Mesenchymal stem cell (in vitro differentiated cells and primary cell): ENCODE results near the gene CPSF4.

Source experiments
- DNase-seq: peaks from one replicate; pipeline ENCODE4 v3.0.0-alpha.2; 2013
- H2AFZ ChIP-seq: one replicate; pipeline ENCODE4 v1.6.1; 2013; ENCODE audit warnings: low read depth, mild to moderate bottlenecking, control low read depth, inconsistent platforms, low read length, moderate library complexity
- H2AK5ac ChIP-seq: 2 replicates; pipeline ENCODE4 v1.6.1; 2013; ENCODE audit warnings: low read length, moderate library complexity, mild to moderate bottlenecking, inconsistent platforms; ENCODE audit not compliant: severe bottlenecking
- H2BK120ac ChIP-seq: one replicate; pipeline ENCODE4 v1.6.1; 2013; ENCODE audit warnings: low read depth, mild to moderate bottlenecking, inconsistent platforms, low read length, moderate library complexity
- H2BK12ac ChIP-seq, 2 experiments: one replicate each; pipeline ENCODE4 v1.6.1; 2013; ENCODE audit warnings: inconsistent platforms in 2 of 2, low read length in 2 of 2, mild to moderate bottlenecking in 2 of 2, moderate library complexity in 2 of 2, control low read depth in 1 of 2
- H2BK15ac ChIP-seq: one replicate; pipeline ENCODE4 v1.6.1; 2013; ENCODE audit warnings: mild to moderate bottlenecking, low read depth, inconsistent platforms; ENCODE audit not compliant: poor library complexity, severe bottlenecking
- H2BK5ac ChIP-seq: 2 replicates; pipeline ENCODE4 v1.6.1; 2013; ENCODE audit warnings: low read depth, mild to moderate bottlenecking, low read length, control low read depth, inconsistent platforms; ENCODE audit not compliant: poor library complexity, severe bottlenecking
- H3K14ac ChIP-seq, 2 experiments: one replicate each; pipeline ENCODE4 v1.6.1; 2013; ENCODE audit warnings: inconsistent platforms in 2 of 2, low read length in 2 of 2, control low read depth in 1 of 2, mild to moderate bottlenecking in 1 of 2, moderate library complexity in 1 of 2
- H3K18ac ChIP-seq, 2 experiments: one replicate each; pipeline ENCODE4 v1.6.1; 2013; ENCODE audit warnings: inconsistent platforms in 2 of 2, low read length in 2 of 2, control low read depth in 1 of 2, low read depth in 1 of 2, mild to moderate bottlenecking in 1 of 2
- H3K23ac ChIP-seq, 2 experiments: one replicate each; pipeline ENCODE4 v1.6.1; 2013; ENCODE audit warnings: inconsistent platforms in 2 of 2, low read length in 2 of 2, mild to moderate bottlenecking in 2 of 2, moderate library complexity in 2 of 2, control low read depth in 1 of 2
- H3K27ac ChIP-seq: 2 replicates; pipeline ENCODE4 v1.5.1; 2013; ENCODE audit warnings: mild to moderate bottlenecking, moderate library complexity, low read length, control low read depth, inconsistent platforms; ENCODE audit not compliant: poor library complexity, severe bottlenecking
- H3K27me3 ChIP-seq, 2 experiments: 2 replicates each; pipeline versions ENCODE4 v1.6.1 to v1.7.0; 2013; ENCODE audit warnings: low read length in 2 of 2, mild to moderate bottlenecking in 2 of 2, moderate library complexity in 2 of 2, control low read depth in 1 of 2, inconsistent platforms in 1 of 2; ENCODE audit not compliant: control insufficient read depth in 1 of 2, insufficient read depth in 1 of 2
- H3K36me3 ChIP-seq, 2 experiments: 2 replicates each; pipeline versions ENCODE4 v1.6.1 to v1.7.0; 2013; ENCODE audit warnings: low read length in 2 of 2, control low read depth in 1 of 2, inconsistent platforms in 1 of 2, low read depth in 1 of 2, mild to moderate bottlenecking in 1 of 2; ENCODE audit not compliant: insufficient read depth in 2 of 2, control insufficient read depth in 1 of 2
- H3K4ac ChIP-seq, 2 experiments: one replicate each; pipeline ENCODE4 v1.6.1; 2013; ENCODE audit warnings: inconsistent platforms in 2 of 2, low read length in 2 of 2, mild to moderate bottlenecking in 2 of 2, moderate library complexity in 2 of 2, control low read depth in 1 of 2, low read depth in 1 of 2
- H3K4me1 ChIP-seq: 2 replicates; pipeline ENCODE4 v1.6.1; 2013; ENCODE audit warnings: low read depth, low read length, control low read depth; ENCODE audit not compliant: control insufficient read depth, insufficient read depth
- H3K4me2 ChIP-seq: 2 replicates; pipeline ENCODE4 v1.6.1; 2013; ENCODE audit warnings: low read length, mild to moderate bottlenecking, inconsistent platforms; ENCODE audit not compliant: poor library complexity, severe bottlenecking
- H3K4me3 ChIP-seq, 2 experiments: 2 replicates each; pipeline versions ENCODE4 v1.5.1 to v1.7.0; 2013; ENCODE audit warnings: low read length in 2 of 2, mild to moderate bottlenecking in 2 of 2, control low read depth in 1 of 2, low read depth in 1 of 2; ENCODE audit not compliant: insufficient read depth in 1 of 2
- H3K79me1 ChIP-seq: replicated peaks from 2 replicates; pipeline ENCODE4 v1.6.1; 2013; ENCODE audit warnings: mild to moderate bottlenecking, control low read depth, low read length, inconsistent platforms; ENCODE audit not compliant: poor library complexity, severe bottlenecking
- H3K9ac ChIP-seq: 2 replicates; pipeline ENCODE4 v1.7.0; 2013; ENCODE audit warnings: mild to moderate bottlenecking, low read length, moderate library complexity
- H3K9me3 ChIP-seq: 2 replicates; pipeline ENCODE4 v1.7.0; 2013; ENCODE audit warnings: mild to moderate bottlenecking, low read length; ENCODE audit not compliant: control insufficient read depth
- H4K8ac ChIP-seq: one replicate; pipeline ENCODE4 v1.6.1; 2013; ENCODE audit warnings: inconsistent platforms, mild to moderate bottlenecking, low read length, moderate library complexity
- H4K91ac ChIP-seq: one replicate; pipeline ENCODE4 v1.6.1; 2013; ENCODE audit warnings: mild to moderate bottlenecking, low read length, inconsistent platforms
- WGBS: methylation state at CpG from one replicate; pipeline ENCODE4 v1.1.7; 2013; ENCODE audit warnings: mixed read lengths; 5-methylcytosine and 5-hydroxymethylcytosine counted together

The CPSF4 gene

GRCh38 chr7:99469381-99470065, 30.8 kb downstream of the CPSF4 start:
- H2BK12ac ChIP-seq, result no peak overlapping the region
- 27% methylated on average over 23 of the region's 23 CpGs for WGBS
- no peaks in the 10 kb centered on the region for H3K27me3 ChIP-seq
- no peak overlapping the region for H2BK120ac ChIP-seq
- H2BK5ac ChIP-seq, result no peak overlapping the region
- no peak overlapping the region for H3K4me2 ChIP-seq
- H4K8ac ChIP-seq, result peak overlapping the region; percentile 40
- H2AFZ ChIP-seq, result peak overlapping the region; percentile 53
- no peak overlapping the region for H3K14ac ChIP-seq
- peak overlapping the region; percentile 24 for H3K9ac ChIP-seq
- H3K79me1 ChIP-seq, result no peaks in the 10 kb centered on the region
- DNase-seq, result no peak
- H3K9me3 ChIP-seq, result no peaks in the 10 kb centered on the region
- H3K4me1 ChIP-seq, result peaks cover 5% of the 10 kb centered on the region
- no peak overlapping the region for H3K27ac ChIP-seq
- H3K36me3 ChIP-seq, result no peaks in the 10 kb centered on the region
- no peak overlapping the region for H3K4me3 ChIP-seq
- no peak overlapping the region for H4K91ac ChIP-seq
- no peak overlapping the region for H3K4ac ChIP-seq
- H2AK5ac ChIP-seq, result no peak overlapping the region
- no peak overlapping the region for H2BK15ac ChIP-seq
- H3K18ac ChIP-seq, result no peak overlapping the region
- H3K23ac ChIP-seq, result no peak overlapping the region

GRCh38 chr7:99472561-99473314, 34.0 kb downstream of the CPSF4 start, which contains the start of gene ZNF789:
ZNF789 (plus strand) TSS chr7:99472890; CDS start chr7:99476457, 3,567 bp downstream.
- Histone ChIP-seq H3K23ac (peak within 1 kb of the TSS in 1 of 2 experiments; percentile 70), H4K91ac (peak within 1 kb of the TSS; percentile 83), H3K9ac (peak within 1 kb of the TSS; percentile 94), H2AFZ (peak within 1 kb of the TSS; percentile 100), H3K36me3 (peaks cover 5% of the 10 kb centered on the region in 2 experiments), H3K14ac (no peak within 1 kb of the TSS), H3K18ac (peak within 1 kb of the TSS; percentile 70 to 79), H2BK15ac (peak within 1 kb of the TSS; percentile 69), H2BK12ac (no peak within 1 kb of the TSS), H3K27me3 (no peaks in the 10 kb centered on the region), H2AK5ac (no peak within 1 kb of the TSS), H3K4ac (peak within 1 kb of the TSS in 1 of 2 experiments; percentile 76), H3K27ac (peak within 1 kb of the TSS; percentile 86), H3K4me1 (peaks cover 3% of the 10 kb centered on the region), H3K4me2 (peak within 1 kb of the TSS; percentile 90), H2BK5ac (no peak within 1 kb of the TSS), H2BK120ac (peak within 1 kb of the TSS; percentile 73), H3K9me3 (no peaks in the 10 kb centered on the region), H3K4me3 (peak within 1 kb of the TSS; percentile 95 to 97), H3K79me1 (peaks cover 6% of the 10 kb centered on the region), H4K8ac (peak within 1 kb of the TSS; percentile 28)
- WGBS, result under 1% methylated on average over 54 of the region's 56 CpGs
- peak; percentile 96 for DNase-seq

GRCh38 chr7:99473315-99473596, 34.5 kb downstream of the CPSF4 start:
- H3K4me2 ChIP-seq, result peak overlapping the region; percentile 90
- H3K79me1 ChIP-seq, result peaks cover 6% of the 10 kb centered on the region
- peak overlapping the region; percentile 86 for H3K27ac ChIP-seq
- H2BK12ac ChIP-seq, result no peak overlapping the region
- H3K14ac ChIP-seq, result no peak overlapping the region
- no peaks in the 10 kb centered on the region for H3K27me3 ChIP-seq
- H2BK120ac ChIP-seq, result no peak overlapping the region
- no peaks in the 10 kb centered on the region for H3K9me3 ChIP-seq
- H3K36me3 ChIP-seq, result peaks cover 8 to 9% of the 10 kb centered on the region in 2 experiments
- no peak overlapping the region for H2AK5ac ChIP-seq
- H3K4ac ChIP-seq, result peak overlapping the region in 1 of 2 experiments; percentile 76
- H3K4me3 ChIP-seq, result peak overlapping the region; percentile 95 to 97
- H4K8ac ChIP-seq, result no peak overlapping the region
- H2BK5ac ChIP-seq, result no peak overlapping the region
- H3K9ac ChIP-seq, result peak overlapping the region; percentile 94
- no peak overlapping the region for H2BK15ac ChIP-seq
- no peak overlapping the region for H3K18ac ChIP-seq
- H3K4me1 ChIP-seq, result peaks cover 3% of the 10 kb centered on the region
- H3K23ac ChIP-seq, result no peak overlapping the region
- 8% methylated on average over 7 of the region's 7 CpGs for WGBS
- peak; percentile 82 for DNase-seq
- H4K91ac ChIP-seq, result no peak overlapping the region
- H2AFZ ChIP-seq, result peak overlapping the region; percentile 100

- no peak overlapping the region for H2BK5ac ChIP-seq
- peak overlapping the region; percentile 74 for H4K91ac ChIP-seq
- H3K27ac ChIP-seq, result no peak overlapping the region
- WGBS, result 93% methylated on average over 5 of the region's 5 CpGs
- no peaks in the 10 kb centered on the region for H3K27me3 ChIP-seq
- H3K23ac ChIP-seq, result no peak overlapping the region
- H3K4me2 ChIP-seq, result no peak overlapping the region
- H2BK15ac ChIP-seq, result no peak overlapping the region
- H3K14ac ChIP-seq, result no peak overlapping the region
- peaks cover 22% of the 10 kb centered on the region for H3K79me1 ChIP-seq
- H3K4me1 ChIP-seq, result peaks cover 10% of the 10 kb centered on the region
- H3K4ac ChIP-seq, result no peak overlapping the region
- DNase-seq, result no peak
- peak overlapping the region; percentile 5 for H2BK120ac ChIP-seq
- H3K9ac ChIP-seq, result no peak overlapping the region
- no peak overlapping the region for H4K8ac ChIP-seq
- H3K4me3 ChIP-seq, result no peak overlapping the region
- H2AK5ac ChIP-seq, result no peak overlapping the region
- H3K18ac ChIP-seq, result no peak overlapping the region
- H2BK12ac ChIP-seq, result no peak overlapping the region
- H3K9me3 ChIP-seq, result no peaks in the 10 kb centered on the region
- no peak overlapping the region for H2AFZ ChIP-seq
- H3K36me3 ChIP-seq, result peaks cover 25 to 33% of the 10 kb centered on the region in 2 experiments
These were observed 37.4 kb downstream of the CPSF4 start for GRCh38 chr7:99476107-99476506.
